K562 (cell line): Measurements from ENCODE around the gene SOWAHA. TPM values are rescaled to one million over a fixed set of nuclear protein-coding genes. Genes with fewer than 3 reads are reported as not detected.

ENCODE experiments used
- BRD9 ChIP-seq: fragments of 450-650 bp; IDR thresholded peaks from 2 replicates; pipeline ENCODE4 v1.6.1; 2018; ENCODE audit warnings: low read depth; ENCODE audit not compliant: partially characterized antibody
- DIDO1 ChIP-seq: fragments of 450-650 bp; IDR thresholded peaks from 2 replicates; pipeline ENCODE4 v1.6.1; 2016; ENCODE audit warnings: low read depth, missing biosample characterization, missing genetic modification characterization
- DPF2 ChIP-seq: fragments of 450-650 bp; IDR thresholded peaks from 2 replicates; pipeline ENCODE4 v1.6.1; 2016
- HDAC8 ChIP-seq: fragments of 450-650 bp; IDR thresholded peaks from 2 replicates; pipeline ENCODE4 v1.6.1; 2016; ENCODE audit warnings: mild to moderate bottlenecking, missing genetic modification characterization, moderate library complexity, missing compliant biosample characterization
- HMG20A ChIP-seq: fragments of 450-650 bp; formaldehyde crosslinking; conservative IDR thresholded peaks from 2 replicates; pipeline ENCODE4 v1.4.0; 2020; ENCODE audit warnings: mild to moderate bottlenecking, mixed read lengths
- ILF3 ChIP-seq: fragments of 450-650 bp; IDR thresholded peaks from 2 replicates; pipeline ENCODE4 v1.6.1; 2018; ENCODE audit warnings: antibody characterized with exemption, mild to moderate bottlenecking, moderate library complexity, borderline replicate concordance
- KAT7 ChIP-seq: sonication (generic); formaldehyde crosslinking; IDR thresholded peaks from 2 replicates; pipeline ENCODE4 v1.8.0; 2022; ENCODE audit warnings: missing genetic modification reagents, mild to moderate bottlenecking, borderline replicate concordance
- KHSRP ChIP-seq: fragments of 450-650 bp; IDR thresholded peaks from 2 replicates; pipeline ENCODE4 v1.6.1; 2017
- MEF2D ChIP-seq: conservative IDR thresholded peaks from 2 replicates; pipeline ENCODE4 v1.6.1; 2016; ENCODE audit warnings: low read depth, missing genetic modification characterization, missing compliant biosample characterization
- MGA ChIP-seq: fragments of 450-650 bp; IDR thresholded peaks from 2 replicates; pipeline ENCODE4 v1.6.1; 2016; ENCODE audit warnings: mild to moderate bottlenecking, moderate library complexity
- MTA2 ChIP-seq: fragments of 450-650 bp; IDR thresholded peaks from 2 replicates; pipeline ENCODE4 v1.6.1; 2016; ENCODE audit warnings: low read depth
- NEUROD1 ChIP-seq: fragments of 150-350 bp; IDR thresholded peaks from 2 replicates; pipeline ENCODE4 v1.6.1; 2014; ENCODE audit warnings: borderline replicate concordance, low read length, low read depth; ENCODE audit not compliant: partially characterized antibody
- THRB ChIP-seq: fragments of 450-650 bp; formaldehyde crosslinking; conservative IDR thresholded peaks from 2 replicates; pipeline ENCODE4 v1.4.0; 2022; ENCODE audit warnings: mild to moderate bottlenecking, missing genetic modification characterization
- ZNF134 ChIP-seq: fragments of 250-450 bp; sonication (Bioruptor Pico); conservative IDR thresholded peaks from 2 replicates; pipeline ENCODE4 v1.4.0; 2020
- polyA plus RNA-seq, 8 experiments: library from polyadenylated mRNA; depleted of rRNA in 4 of 8; stranded (reverse) in 5 of 8; unstranded in 3 of 8; fragments of >200 nt; fragmentation: Nextera tagmentation in 2 of 8; fragmentation: Illumina TruSeq in 1 of 8; extraction: Ambion mirVana in 2 of 8; extraction: Trizol in 1 of 8; gene quantifications; 2 replicates each; pipeline versions ENCODE4 v1.2.1 to v1.2.3, GENCODE V29; 2011 to 2014; ENCODE audit warnings: inconsistent platforms in 1 of 8, missing spikeins in 1 of 8
- total RNA-seq, 7 experiments: library from RNA; depleted of rRNA in 6 of 7; stranded (reverse); fragments of >200 nt in 6 of 7; fragmentation: Illumina TruSeq in 2 of 7; extraction: Trizol in 2 of 7; gene quantifications; 2 replicates each; pipeline versions ENCODE4 v1.2.1 to v1.2.3, GENCODE V29; 2011 to 2021; ENCODE audit warnings: low replicate concordance in 1 of 7
- TF ChIP-seq, protein P1 (sequence below): fragments of 250-450 bp; sonication (Bioruptor Pico); IDR thresholded peaks from 2 replicates; pipeline ENCODE4 v1.8.0; 2022; ENCODE audit warnings: moderate library complexity, mild to moderate bottlenecking, inconsistent platforms

SOWAHA gene
- total and polyA plus RNA-seq, 9 of the 15 experiments (the other 6 are each of a cell fraction or from before 2014, with no cell fraction given): not detected

- peak; percentile 98 for TF ChIP-seq MGA
- TF ChIP-seq, protein P1, sequence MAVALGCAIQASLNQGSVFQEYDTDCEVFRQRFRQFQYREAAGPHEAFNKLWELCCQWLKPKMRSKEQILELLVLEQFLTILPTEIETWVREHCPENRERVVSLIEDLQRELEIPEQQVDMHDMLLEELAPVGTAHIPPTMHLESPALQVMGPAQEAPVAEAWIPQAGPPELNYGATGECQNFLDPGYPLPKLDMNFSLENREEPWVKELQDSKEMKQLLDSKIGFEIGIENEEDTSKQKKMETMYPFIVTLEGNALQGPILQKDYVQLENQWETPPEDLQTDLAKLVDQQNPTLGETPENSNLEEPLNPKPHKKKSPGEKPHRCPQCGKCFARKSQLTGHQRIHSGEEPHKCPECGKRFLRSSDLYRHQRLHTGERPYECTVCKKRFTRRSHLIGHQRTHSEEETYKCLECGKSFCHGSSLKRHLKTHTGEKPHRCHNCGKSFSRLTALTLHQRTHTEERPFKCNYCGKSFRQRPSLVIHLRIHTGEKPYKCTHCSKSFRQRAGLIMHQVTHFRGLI: no peak
- 0 out of 2 replicates have a peak, but pooled peaks have one; percentile 24 for TF ChIP-seq ZNF134 (CRISPR knock-in tag)
- no peak for TF ChIP-seq ILF3
- TF ChIP-seq KHSRP: no peak
- no peak for TF ChIP-seq NEUROD1
- TF ChIP-seq MEF2D (tag): 0 out of 2 replicates have a peak, but pooled peaks have one; percentile 54
- TF ChIP-seq DIDO1 (tag): no peak
- peak; percentile 39; the same call in 1 of the 2 replicates for TF ChIP-seq DPF2
- TF ChIP-seq KAT7 (CRISPR knock-in tag): no peak
- peak; percentile 82 for TF ChIP-seq BRD9
- no peak for TF ChIP-seq THRB
- no peak for TF ChIP-seq HMG20A
- TF ChIP-seq MTA2: no peak
- TF ChIP-seq HDAC8: peak; percentile 80; the same call in 1 of the 2 replicates
These were observed 52.7 kb downstream of the SOWAHA start (continued) for GRCh38 chr5:132865668-132866341.
